ENCODE measurements around the gene PRKRIP1. TPM values are rescaled to one million over a fixed set of nuclear protein-coding genes. Genes with fewer than 3 reads are reported as not detected.

The PRKRIP1 gene
- total RNA-seq, 1 experiment from 2014 or later = 38.8 TPM

GRCh38 chr7:102403563-102403962 is 7.4 kb downstream of the PRKRIP1 start:
- H3K4ac ChIP-seq (ENCODE audit: low read depth, low read length) = no peak overlapping the region
- H3T11ph ChIP-seq (ENCODE audit: low read length) = no peak overlapping the region
- no peak overlapping the region for H2BK5ac ChIP-seq (ENCODE audit: insufficient read length, low read length)
- H3K4me1 ChIP-seq (ENCODE audit: insufficient read depth, low read length) = no peaks in the 10 kb centered on the region
- H4K91ac ChIP-seq (ENCODE audit: insufficient read length, low read depth, low read length) = no peak overlapping the region
- no peaks in the 10 kb centered on the region for H4K20me1 ChIP-seq (ENCODE audit: control insufficient read depth, insufficient read depth, insufficient read length)
- Mint-ChIP-seq H3K36me3 (ENCODE audit: insufficient read depth in 1 of 3, low read depth in 3 of 3) (peaks cover 46 to 96% (median 82%) of the 10 kb centered on the region in 3 experiments), H3K4me3 (no peak overlapping the region), H3K27me3 (ENCODE audit: low read depth) (no peaks in the 10 kb centered on the region), H3K9me3 (no peaks in the 10 kb centered on the region), H3K27ac (peak overlapping the region in 1 of 3 experiments; percentile 52; a peak in 1 of 7 replicates), H3K4me1 (no peaks in the 10 kb centered on the region)
- no peak overlapping the region for H4K5ac ChIP-seq (ENCODE audit: insufficient read length, low read depth, low read length)
- no peak for DNase-seq
- H2AFZ ChIP-seq (ENCODE audit: low read length) = no peak overlapping the region
- H3K79me1 ChIP-seq (ENCODE audit: insufficient read depth, low read depth, low read length, poor library complexity, severe bottlenecking) = peaks cover 3% of the 10 kb centered on the region
- no peak overlapping the region for H3K56ac ChIP-seq (ENCODE audit: insufficient read length, low read depth, low read length)
- H3K23me2 ChIP-seq (ENCODE audit: insufficient read length, low read depth, low read length, poor library complexity, severe bottlenecking) = no peaks in the 10 kb centered on the region
- H3K18ac ChIP-seq (ENCODE audit: insufficient read length, low read depth, low read length) = no peak overlapping the region
- no peak overlapping the region for H2BK12ac ChIP-seq (ENCODE audit: insufficient read length, low read depth, low read length)
- H4K8ac ChIP-seq (replicated peaks; ENCODE audit: insufficient read length, low read depth, low read length) = no peak overlapping the region
- no peak overlapping the region for H2AK5ac ChIP-seq (ENCODE audit: insufficient read length, low read length)
- H2BK120ac ChIP-seq (ENCODE audit: low read depth, low read length, poor library complexity, severe bottlenecking) = no peak overlapping the region
- TF ChIP-seq CTCF (conservative IDR thresholded peaks at IDR 0.05) = no peak
- H3K9me3 ChIP-seq (ENCODE audit: control insufficient read depth, low read depth, low read length) = no peaks in the 10 kb centered on the region
- no CpG with 5 or more reads among the region's 3 CpGs for WGBS (ENCODE audit: extremely low coverage, insufficient read length, low lambda C conversion rate)
- H3K4me2 ChIP-seq (ENCODE audit: insufficient read depth, insufficient read length, low read length) = no peak overlapping the region
- H2BK20ac ChIP-seq (ENCODE audit: low read depth, low read length, poor library complexity, severe bottlenecking) = no peak overlapping the region
- H3K9ac ChIP-seq (ENCODE audit: extremely low read depth, insufficient read length, low read length) = no peak overlapping the region
- H3K79me2 ChIP-seq (ENCODE audit: insufficient read depth, low read length) = no peaks in the 10 kb centered on the region
- H3K27me3 ChIP-seq (ENCODE audit: insufficient read depth, low read length) = no peaks in the 10 kb centered on the region
- H2BK15ac ChIP-seq (ENCODE audit: low read depth, low read length) = no peak overlapping the region
- no peak overlapping the region for H3K14ac ChIP-seq (ENCODE audit: insufficient read depth, low read length)
- H3K27ac ChIP-seq (ENCODE audit: insufficient read length, low read depth, low read length) = no peak overlapping the region
- no peak overlapping the region for H3K23ac ChIP-seq (ENCODE audit: insufficient read length, low read depth, low read length)

Measured in H9 (cell line).